PC-9 (cell line): ENCODE results near the gene FAM89B.

Experiments
- EZH2 ChIP-seq: fragments of 200-600 bp; sonication (generic); IDR thresholded peaks from 2 replicates; pipeline ENCODE4 v1.8.0; 2017; ENCODE audit warnings: antibody characterized with exemption, low read depth
- TF ChIP-seq, protein P1 (sequence below): fragments of 200-600 bp; sonication (generic); conservative IDR thresholded peaks from 2 replicates; pipeline ENCODE4 v1.6.1; 2017; ENCODE audit warnings: mixed run types, antibody characterized with exemption, mild to moderate bottlenecking, moderate library complexity

DNA sequence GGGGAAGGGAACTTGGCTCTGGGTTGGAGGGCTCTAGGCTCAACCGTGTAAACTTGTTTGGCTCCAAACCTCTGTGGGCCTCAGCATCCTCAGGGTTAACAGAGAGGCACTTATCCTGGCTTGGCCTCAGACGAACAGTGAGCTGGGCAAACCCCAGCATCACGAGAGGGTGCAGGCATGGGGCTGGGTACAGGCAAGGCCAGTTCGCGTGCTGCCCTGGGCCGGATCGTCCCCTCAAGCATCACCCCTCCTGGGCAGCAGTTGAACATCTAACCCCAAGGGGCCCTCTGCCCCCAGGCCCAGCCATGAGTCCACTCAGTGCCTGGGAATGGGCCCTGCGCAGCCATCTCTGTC lies 5.4 kb downstream of the FAM89B start:
- TF ChIP-seq, protein P1, sequence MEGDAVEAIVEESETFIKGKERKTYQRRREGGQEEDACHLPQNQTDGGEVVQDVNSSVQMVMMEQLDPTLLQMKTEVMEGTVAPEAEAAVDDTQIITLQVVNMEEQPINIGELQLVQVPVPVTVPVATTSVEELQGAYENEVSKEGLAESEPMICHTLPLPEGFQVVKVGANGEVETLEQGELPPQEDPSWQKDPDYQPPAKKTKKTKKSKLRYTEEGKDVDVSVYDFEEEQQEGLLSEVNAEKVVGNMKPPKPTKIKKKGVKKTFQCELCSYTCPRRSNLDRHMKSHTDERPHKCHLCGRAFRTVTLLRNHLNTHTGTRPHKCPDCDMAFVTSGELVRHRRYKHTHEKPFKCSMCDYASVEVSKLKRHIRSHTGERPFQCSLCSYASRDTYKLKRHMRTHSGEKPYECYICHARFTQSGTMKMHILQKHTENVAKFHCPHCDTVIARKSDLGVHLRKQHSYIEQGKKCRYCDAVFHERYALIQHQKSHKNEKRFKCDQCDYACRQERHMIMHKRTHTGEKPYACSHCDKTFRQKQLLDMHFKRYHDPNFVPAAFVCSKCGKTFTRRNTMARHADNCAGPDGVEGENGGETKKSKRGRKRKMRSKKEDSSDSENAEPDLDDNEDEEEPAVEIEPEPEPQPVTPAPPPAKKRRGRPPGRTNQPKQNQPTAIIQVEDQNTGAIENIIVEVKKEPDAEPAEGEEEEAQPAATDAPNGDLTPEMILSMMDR = no peak
- TF ChIP-seq EZH2 = no peak
